ENCODE measurements around the gene BTNL3.
"Not testable (repeated sequence)": the region's sequence is repeated elsewhere in the genome, so short reads cannot be mapped to it uniquely, and the experiment has no call there.

DNA sequence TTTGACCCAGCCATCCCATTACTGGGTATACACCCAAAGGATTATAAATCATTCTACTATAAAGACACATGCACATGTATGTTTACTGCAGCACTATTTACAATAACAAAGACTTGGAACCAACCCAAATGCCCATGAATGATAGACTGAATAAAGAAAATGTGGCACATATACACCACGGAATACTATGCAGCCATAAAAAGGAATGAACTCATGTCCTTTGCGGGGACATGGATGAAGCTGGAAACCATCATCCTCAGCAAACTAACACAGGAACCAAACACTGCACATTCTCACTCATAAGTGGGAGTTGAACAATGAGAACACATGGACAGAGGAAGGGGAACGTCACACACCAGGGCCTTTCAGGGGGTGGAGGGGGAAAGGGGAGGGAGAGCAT is 28.8 kb downstream of the BTNL3 start:
- TF ChIP-seq, protein P1, sequence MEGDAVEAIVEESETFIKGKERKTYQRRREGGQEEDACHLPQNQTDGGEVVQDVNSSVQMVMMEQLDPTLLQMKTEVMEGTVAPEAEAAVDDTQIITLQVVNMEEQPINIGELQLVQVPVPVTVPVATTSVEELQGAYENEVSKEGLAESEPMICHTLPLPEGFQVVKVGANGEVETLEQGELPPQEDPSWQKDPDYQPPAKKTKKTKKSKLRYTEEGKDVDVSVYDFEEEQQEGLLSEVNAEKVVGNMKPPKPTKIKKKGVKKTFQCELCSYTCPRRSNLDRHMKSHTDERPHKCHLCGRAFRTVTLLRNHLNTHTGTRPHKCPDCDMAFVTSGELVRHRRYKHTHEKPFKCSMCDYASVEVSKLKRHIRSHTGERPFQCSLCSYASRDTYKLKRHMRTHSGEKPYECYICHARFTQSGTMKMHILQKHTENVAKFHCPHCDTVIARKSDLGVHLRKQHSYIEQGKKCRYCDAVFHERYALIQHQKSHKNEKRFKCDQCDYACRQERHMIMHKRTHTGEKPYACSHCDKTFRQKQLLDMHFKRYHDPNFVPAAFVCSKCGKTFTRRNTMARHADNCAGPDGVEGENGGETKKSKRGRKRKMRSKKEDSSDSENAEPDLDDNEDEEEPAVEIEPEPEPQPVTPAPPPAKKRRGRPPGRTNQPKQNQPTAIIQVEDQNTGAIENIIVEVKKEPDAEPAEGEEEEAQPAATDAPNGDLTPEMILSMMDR (IDR thresholded peaks at IDR 0.05) = not testable (repeated sequence)
- not testable (repeated sequence) for TF ChIP-seq POLR2A (IDR thresholded peaks at IDR 0.05)

Measured in heart left ventricle (tissue), 13 donors.